HepG2 (cell line): ENCODE data around the gene CNNM4.

Experiments used
- DNMT3B ChIP-seq: conservative IDR thresholded peaks from 2 replicates; pipeline ENCODE4 v1.6.1; 2016; ENCODE audit warnings: missing biosample characterization, control low read depth
- KMT2B ChIP-seq: IDR thresholded peaks from 2 replicates; pipeline ENCODE4 v1.6.1; 2016; ENCODE audit warnings: missing genetic modification reagents, missing compliant biosample characterization
- MAFK ChIP-seq, 2 experiments: IDR thresholded peaks in 1 of 2; conservative IDR thresholded peaks in 1 of 2; 2 replicates each; pipeline ENCODE4 v1.6.1; 2011; ENCODE audit warnings: improper control_type of control experiment in 2 of 2, low read length in 2 of 2
- NFYB ChIP-seq: sonication (generic); formaldehyde crosslinking; IDR thresholded peaks from 2 replicates; pipeline ENCODE4 v1.4.0; 2020; ENCODE audit warnings: missing genetic modification reagents
- NR1H2 ChIP-seq: sonication (generic); formaldehyde crosslinking; IDR thresholded peaks from 2 replicates; pipeline ENCODE4 v1.8.1; 2022; ENCODE audit warnings: low read depth, missing genetic modification reagents, borderline replicate concordance
- RAD21 ChIP-seq: fragments of 450-650 bp; formaldehyde crosslinking; IDR thresholded peaks from 2 replicates; pipeline ENCODE4 v1.5.0; 2020; ENCODE audit warnings: mild to moderate bottlenecking
- TCF7L2 ChIP-seq: IDR thresholded peaks from 2 replicates; pipeline ENCODE4 v1.6.1; 2011; ENCODE audit warnings: mild to moderate bottlenecking, low read depth, low read length, moderate library complexity
- ZSCAN30 ChIP-seq: sonication (generic); formaldehyde crosslinking; IDR thresholded peaks from 2 replicates; pipeline ENCODE4 v1.5.0; 2020; ENCODE audit warnings: mild to moderate bottlenecking, missing genetic modification reagents

- TF ChIP-seq TCF7L2 (no peak), RAD21 (CRISPR knock-in tag) (no peak), KMT2B (no peak), DNMT3B (CRISPR knock-in tag) (no peak), NFYB (CRISPR knock-in tag) (no peak), MAFK (conservative IDR thresholded peaks at IDR 0.05 in 1 of 2, IDR thresholded peaks at IDR 0.05 in 1 of 2; ENCODE audit: low read length in 2 of 2) (no peak), ZSCAN30 (no peak), NR1H2 (no peak)
Measured at GRCh38 chr2:96767135-96767871, 6.6 kb downstream of the CNNM4 start.
